ENCODE data around the gene CASP2.
"Not testable (repeated sequence)": the region's sequence is repeated elsewhere in the genome, so short reads cannot be mapped to it uniquely, and the experiment has no call there.

The CASP2 gene

DNA sequence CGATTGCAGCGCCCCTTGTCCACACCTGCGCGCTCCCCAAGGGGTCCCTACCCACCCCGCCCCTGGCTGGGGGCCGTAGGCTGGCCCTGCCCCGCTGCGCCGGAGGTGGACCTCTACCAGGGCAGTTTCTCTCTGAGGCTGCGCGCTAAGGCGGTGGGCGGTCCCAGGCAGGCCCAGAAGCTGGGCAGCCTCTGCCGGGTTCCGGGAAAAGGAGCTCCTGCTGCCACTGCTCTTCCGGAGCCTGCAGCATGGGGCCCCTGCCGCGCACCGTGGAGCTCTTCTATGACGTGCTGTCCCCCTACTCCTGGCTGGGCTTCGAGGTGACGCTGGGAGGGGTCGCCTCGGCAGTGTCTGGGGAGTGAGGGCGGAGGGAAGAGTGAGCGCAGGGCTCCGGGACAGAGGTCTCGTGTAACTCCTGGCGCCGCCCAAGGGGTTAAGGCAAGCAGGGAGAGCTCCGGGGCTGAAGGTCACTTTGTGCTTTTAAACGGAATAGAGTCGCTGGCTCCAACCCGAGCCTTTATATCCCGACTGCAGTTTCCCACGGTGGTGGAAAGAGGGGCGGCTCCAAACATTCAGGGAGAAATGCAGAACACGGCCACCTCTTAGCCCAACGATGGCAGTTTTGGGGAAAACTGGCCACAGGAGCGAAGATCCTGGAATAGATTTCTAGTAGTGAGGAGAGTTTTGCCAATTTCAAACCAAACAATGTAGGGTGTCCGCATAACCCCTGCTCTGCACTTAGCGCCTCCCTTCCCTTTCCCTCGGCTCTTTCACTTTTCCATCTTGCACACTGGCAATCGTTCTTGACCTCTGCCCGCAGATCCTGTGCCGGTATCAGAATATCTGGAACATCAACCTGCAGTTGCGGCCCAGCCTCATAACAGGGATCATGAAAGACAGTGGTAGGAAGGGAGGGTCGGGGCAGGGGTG is 24.6 kb upstream of the CASP2 start, which contains the start of gene GSTK1:
GSTK1 (plus strand) TSS at position 176 of the 930 bp plus-strand sequence; CDS start at position 249, 73 bp downstream.
- DNase-seq: peak; percentile 82 to 99 (median 88)
- intact Hi-C loops (cut with DNase I): no loop called here

DNA sequence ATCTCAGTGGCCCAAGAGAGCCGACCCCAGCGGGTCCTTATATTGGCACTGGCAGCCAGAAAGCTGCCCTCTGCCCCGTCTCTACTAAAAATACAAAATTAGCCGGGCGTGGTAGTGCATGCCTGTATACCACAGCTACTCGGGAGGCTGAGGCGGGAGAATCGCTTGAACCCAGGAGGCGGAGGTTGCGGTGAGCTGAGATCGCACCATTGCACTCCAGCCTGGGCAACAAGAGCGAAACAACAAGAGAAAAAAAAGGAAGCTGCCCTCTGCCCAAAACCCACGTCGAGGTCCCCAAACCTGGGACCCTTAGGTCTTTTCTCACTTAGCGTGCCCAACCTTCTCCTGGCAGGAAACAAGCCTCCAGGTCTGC is 24.0 kb upstream of the CASP2 start:
- DNase-seq; intact Hi-C loops (cut with DNase I): not testable (repeated sequence)

DNA sequence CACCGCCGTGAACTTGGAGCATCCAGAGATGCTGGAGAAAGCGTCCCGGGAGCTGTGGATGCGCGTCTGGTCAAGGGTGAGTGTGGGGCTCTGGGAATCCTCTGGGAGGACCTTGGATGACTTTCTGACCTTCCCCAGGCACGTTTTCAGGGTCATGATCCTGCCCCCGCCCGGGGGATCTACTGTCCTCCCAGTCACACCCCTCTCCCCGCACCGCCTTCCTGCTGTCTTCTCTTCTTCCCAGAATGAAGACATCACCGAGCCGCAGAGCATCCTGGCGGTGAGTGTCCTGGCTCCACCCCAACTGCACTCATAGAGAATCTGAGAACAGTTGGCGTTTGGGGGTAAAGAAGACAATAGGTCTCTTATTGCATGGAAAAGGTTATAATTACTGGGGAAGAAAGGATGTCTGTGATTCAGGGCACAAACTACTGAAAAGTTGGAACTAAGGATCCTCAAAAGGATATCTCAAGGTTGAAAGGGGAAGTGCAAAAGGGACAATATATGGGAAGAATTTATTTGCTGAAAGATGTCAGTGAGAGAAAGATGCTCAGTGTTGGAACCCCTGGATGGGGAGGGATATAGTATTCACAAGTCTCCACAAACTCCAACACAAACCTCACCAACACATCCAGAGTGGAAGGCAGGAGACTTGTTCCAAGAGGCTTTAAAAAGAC is 23.0 kb upstream of the CASP2 start:
- DNase-seq: peak in 1 of 10 donors; percentile 86
- intact Hi-C loops (cut with DNase I): no loop called here

DNA sequence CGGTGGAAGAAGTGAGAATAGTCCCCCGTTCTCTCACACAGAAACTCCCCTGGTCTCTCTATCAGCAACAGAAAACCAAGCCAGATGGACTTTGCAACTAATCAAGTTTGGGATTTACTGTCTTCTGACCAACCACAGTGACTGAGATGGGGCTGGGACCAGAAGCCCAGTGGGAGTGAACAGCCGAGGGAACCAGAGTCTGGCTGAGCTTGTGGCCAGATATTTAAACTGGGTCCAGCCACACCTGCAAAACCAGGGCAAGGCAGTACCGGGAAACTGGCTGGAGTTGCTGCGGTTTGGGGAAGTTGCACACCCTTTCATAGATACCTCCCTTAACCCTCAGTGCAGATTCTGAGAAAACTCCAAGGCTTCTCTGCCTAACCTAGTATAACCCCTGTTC is 18.9 kb upstream of the CASP2 start:
- intact Hi-C loops (cut with DNase I): no loop called here
- DNase-seq: no peak

DNA sequence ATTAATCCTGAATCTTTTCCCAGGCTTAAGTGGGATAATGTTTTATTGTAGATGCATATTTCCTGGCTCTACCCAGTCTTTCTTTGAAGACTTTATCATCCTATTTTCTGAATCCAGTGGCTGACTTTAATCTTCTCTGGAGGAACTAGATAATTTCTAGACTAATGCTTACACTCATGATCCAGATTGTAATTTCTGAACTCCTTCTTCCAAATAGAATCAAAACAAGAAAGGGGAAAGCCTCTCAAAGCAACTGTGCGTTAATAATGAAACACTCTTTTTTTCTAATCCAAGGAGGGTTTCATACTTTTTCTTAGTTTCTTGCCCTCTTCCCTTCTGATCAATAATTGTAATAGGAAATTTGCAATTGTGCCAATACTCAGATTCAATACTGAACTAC is 16.9 kb upstream of the CASP2 start:
- no peak for DNase-seq
- intact Hi-C loops (cut with DNase I): no loop called here

DNA sequence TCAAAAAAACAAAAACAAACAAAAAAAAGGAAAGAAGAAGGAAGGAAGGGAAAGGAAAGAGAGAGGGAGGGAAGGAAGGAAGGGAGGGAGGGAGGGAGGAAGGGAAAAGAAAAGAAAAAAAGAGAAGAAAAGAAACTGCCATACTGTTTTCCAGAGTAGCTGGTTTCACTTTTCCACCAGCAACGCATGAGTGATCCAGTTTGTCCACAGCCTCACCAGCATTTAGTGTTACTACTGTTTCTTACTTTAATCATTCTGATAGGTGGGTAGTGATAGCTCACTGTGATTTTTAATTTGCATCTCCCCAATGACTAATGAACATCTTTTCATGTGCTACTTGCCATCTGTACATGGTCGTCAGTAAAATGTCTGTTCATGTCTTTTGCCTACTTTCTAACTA is 15.3 kb upstream of the CASP2 start:
- no peak for DNase-seq
- intact Hi-C loops (cut with DNase I): no loop called here

DNA sequence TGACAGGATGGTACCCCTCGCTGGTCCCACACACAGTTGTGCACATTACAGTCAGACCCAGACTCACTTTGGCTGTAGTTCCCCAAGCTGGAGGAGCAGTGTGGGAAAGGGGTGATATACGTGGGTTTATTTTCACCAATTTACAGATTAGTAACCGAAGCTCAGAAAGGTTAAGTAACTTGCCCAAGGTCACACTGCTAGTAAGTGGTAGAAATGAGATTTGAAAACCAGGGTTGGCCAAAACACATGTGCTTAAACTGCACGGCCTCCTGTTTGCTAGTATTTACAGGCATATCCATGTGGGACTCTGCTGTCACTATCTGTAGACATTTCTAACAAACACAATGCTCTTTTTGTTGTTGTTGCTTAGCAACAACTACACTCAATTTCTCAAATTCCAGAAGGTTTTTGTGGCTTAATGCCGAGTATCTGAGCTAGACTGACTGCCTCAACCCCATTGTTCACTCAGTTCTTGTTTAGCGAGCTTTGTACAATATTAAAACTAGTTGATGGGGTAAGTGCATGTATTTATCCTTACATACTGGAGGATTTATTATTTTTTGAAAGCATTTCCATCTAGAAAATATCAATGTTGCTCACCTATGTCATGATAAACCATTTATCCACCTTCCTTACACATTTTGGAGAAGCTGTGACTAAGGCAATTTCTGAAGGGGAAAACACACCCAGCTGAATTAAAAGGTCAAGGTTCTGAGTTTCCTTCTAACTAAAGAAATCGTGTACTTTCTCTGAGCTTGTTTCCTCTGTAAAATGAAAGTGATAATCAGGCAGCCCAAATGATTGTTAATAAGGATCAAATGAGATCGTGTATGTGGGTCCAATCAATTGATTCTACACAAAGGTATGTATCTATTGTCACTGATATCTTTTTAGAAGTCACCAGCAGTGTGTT is 8.7 kb upstream of the CASP2 start:
- no peak for DNase-seq

DNA sequence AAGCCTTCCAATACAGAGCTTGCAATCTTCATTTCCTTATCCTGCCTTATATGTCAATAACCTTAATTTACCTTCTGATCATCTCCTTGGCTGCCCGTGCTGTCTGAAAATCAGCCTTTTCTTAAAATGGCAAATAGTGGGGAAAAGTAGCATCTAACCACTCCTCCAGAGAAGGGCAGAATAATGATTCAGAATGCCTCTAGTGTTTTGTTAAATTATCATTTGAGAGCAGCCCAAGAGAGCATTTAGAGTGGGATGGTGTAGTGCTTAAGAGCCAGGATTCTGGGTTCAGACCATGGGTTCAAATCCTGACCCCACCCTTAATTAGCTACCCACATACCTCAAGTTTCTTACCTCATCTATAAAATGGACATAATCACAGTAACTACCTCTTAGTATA is 8.0 kb upstream of the CASP2 start:
- intact Hi-C loops (cut with DNase I): no loop called here
- no peak for DNase-seq

More for the DNA sequence above, 8.7 kb upstream of the CASP2 start:
- intact Hi-C loops (cut with DNase I): no loop called here

DNA sequence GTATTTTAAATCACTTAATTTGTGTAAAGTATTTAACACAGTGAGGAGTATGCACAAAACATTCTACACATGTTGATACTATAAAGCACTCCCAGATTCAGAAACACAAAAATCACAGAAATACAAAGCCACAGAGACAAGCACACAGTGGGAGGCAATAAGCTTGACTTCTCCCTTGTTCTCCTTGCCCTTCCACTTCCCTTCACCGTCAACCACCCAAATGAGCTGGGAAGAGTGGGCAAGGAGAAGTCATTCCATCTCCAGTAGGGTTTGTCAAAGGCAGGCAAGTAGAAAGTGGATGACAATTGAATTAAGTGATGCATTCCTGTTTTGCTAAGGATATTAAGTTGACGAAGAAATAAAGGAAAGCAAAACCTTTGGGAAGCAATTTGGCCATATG is 7.6 kb upstream of the CASP2 start:
- intact Hi-C loops (cut with DNase I): no loop called here
- DNase-seq: no peak

DNA sequence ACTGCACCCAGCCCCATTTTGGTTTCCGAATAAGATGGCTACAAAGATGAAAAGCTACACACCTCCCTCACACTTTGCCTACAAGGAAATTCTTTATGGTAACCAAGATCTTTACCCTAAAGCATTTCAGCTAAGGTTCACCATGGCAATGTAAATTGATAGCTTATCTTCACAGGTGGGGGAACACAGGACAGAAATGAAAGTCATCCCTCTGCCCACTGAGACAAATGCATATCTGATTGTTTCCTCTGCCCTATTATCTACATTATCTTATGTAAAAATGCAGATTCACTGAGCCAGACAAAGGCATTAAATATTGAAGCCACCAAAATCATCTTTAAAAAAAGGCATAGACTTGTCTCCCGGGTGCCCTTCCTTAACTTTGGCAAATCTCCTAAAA is 6.6 kb upstream of the CASP2 start:
- DNase-seq: no peak
- intact Hi-C loops (cut with DNase I): no loop called here

DNA sequence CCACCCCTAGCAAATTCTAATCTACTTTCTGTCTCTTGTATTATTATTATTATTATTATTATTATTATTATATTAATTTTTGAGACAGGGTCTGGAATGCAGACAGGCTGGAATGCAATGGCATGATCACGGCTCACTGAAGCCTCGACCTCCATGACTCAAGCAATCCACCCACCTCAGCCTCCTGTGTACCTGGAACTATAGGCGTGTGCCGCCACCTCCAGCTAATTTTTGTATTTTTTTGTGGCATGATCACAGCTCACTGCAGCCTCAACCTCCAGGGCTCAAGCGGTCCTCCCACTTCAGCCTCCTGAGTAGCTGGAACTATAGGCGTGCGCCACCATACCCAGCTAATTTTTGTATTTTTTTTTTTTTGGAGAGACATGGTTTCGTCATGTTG is 6.0 kb upstream of the CASP2 start:
- DNase-seq: no peak
- intact Hi-C loops (cut with DNase I): no loop called here

DNA sequence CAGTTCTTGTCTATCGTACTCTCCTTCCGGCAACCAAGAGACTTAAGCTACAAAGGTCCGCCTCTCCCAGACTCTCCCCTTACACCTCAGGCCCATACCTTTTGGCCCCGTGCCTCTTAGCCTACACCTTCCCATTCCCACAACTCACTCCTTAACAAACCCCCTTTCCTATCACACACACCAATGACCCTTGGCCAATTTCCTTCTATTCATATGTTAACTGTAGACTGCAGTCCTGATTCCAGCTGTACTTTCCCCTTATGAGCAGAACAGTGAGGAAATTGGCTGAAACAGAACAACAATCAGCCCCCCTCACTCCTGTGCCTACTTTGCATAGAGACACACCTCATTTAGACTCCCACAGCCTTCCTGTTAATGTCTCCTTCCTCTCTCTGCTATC is 4.8 kb upstream of the CASP2 start:
- intact Hi-C loops (cut with DNase I): no loop called here
- no peak for DNase-seq

DNA sequence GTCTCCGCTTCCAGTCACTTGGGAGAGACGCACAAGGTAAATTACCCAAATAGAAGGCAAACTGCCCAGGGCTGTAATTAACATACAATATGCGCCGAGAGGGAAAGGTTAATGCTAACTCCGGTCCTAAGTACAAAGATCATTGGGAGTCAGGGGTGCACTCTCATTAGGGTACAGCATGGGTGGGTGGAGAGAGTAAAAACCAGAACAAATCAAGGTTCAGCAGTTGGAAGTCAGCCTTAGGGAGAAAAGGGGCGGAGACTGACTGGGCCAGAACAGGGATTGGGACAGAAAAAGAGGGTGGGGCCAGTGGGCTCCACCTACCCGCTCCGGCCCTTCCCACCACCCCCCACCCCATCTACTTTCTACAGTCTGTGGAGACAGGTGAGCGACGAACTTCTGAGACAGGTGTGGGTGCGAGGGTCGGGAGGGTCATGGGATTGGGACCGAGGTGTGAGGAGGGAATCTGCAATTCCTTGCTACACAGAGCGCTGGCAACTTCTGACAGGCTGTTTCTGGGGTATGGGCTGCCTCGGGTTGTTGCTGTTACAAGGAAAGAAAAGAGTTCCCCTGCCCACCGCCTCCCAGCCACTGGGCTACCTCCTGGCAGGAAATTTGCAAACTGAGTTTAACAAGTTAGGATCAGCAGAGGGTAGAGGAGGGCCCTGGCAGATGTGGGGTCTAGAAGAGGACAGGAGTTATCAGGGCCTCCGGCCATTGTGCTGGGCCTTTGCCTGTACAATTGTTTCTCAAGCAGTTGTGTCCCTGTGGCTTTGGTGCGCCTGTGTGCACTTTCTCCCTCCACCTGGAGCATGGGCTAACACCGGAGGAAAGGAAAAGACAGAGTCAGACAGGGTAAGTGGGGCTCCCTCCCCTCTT is 3.3 kb upstream of the CASP2 start, which contains the start of gene TMEM139:
TMEM139 (plus strand) TSS at position 368 of the 879 bp plus-strand sequence. CDS start 1,000 bp downstream, outside the sequence.
- DNase-seq: peak in 2 of 10 donors; percentile 29 to 53
- intact Hi-C loops (cut with DNase I): no loop called here

DNA sequence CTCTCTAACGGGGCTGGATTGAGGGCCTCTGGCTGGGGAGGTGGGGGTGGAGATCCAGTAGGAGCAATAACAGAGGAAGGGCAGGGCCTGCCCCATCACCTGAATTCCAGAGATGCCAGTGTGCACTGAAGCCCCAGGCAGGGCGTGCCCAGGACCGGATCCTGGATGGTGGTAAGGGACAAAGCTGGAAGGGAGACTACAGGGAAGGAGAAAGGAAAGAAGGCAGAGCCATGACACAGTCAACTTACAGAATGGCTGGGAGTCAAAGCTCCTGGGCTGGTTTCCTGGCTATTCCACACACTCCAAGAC is 2.7 kb upstream of the CASP2 start:
- intact Hi-C loops (cut with DNase I): no loop called here
- no peak for DNase-seq

DNA sequence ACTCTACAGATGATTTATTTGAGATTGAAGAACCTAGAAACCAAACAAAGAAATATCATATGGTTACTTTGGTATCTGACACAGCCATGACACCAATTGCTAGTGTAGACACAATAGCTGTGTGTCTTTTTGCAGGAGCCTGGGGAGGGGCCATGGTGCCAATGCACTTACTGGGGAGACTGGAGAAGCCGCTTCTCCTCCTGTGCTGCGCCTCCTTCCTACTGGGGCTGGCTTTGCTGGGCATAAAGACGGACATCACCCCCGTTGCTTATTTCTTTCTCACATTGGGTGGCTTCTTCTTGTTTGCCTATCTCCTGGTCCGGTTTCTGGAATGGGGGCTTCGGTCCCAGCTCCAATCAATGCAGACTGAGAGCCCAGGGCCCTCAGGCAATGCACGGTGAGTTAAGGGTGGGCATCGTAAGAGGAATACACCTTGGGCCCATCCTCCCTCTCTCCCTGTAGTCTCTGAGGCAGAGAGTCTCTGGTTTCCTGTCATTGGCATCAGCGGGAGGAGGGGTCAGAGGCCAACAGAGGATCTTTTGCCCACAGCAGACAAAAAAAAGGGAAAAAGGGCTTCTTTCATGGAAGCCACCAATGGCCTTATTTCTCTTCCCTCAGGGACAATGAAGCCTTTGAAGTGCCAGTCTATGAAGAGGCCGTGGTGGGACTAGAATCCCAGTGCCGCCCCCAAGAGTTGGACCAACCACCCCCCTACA is 2.2 kb upstream of the CASP2 start:
- DNase-seq: peak in 5 of 10 donors; percentile 17 to 92 (median 49)
- intact Hi-C loops (cut with DNase I): no loop called here

DNA sequence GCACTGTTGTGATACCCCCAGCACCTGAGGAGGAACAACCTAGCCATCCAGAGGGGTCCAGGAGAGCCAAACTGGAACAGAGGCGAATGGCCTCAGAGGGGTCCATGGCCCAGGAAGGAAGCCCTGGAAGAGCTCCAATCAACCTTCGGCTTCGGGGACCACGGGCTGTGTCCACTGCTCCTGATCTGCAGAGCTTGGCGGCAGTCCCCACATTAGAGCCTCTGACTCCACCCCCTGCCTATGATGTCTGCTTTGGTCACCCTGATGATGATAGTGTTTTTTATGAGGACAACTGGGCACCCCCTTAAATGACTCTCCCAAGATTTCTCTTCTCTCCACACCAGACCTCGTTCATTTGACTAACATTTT is 1.6 kb upstream of the CASP2 start:
- peak in 5 of 10 donors; percentile 17 to 90 (median 47) for DNase-seq
- intact Hi-C loops (cut with DNase I): no loop called here

DNA sequence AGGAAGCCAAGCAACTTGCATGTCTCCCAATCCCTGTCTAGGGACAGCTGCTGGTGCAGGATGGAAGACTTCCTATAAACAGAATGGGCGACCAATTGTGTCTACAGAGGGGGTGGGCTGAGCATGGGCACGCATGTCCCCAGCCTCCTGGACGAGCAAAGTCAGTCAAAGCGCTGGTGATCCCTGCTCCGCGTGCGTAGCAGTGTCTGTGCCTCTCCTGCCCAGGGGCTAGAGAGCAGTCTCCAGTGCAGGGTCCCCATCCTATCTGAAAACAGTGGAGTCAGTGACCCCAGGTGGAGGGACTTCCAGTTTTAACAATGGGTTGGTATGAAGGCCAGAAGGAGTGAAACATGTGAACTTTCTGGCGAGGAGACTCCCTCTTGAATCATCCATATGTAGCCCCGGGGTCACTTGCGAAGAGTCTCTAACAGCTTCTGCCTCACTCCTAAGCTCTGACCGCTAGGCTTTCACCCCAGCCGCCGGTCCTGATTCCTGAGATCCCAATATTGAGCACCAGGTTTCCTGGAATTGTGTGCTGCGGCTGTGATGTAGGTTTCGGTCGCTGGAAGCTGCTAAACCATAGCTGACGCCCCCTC is 714 bp upstream of the CASP2 start:
- intact Hi-C loops (cut with DNase I): no loop called here
- no peak for DNase-seq

DNA sequence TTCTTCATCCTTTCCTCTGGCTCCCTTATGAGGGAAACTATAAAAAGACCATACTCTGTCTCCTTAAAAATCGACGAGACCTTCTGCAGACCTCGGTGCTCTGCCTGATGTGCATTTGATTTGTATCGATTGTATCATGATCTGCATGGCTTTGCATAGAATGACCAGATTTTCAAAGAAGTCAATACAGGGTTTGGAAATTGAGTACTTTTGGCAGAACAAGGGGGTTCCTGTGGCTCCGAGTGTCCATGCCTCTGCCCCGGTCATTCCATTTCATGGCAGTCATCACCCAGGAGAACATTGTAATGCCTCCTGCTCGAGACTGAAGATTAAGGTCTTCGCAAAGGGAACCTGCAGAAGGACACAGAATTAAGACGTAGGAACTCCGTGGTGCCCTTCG is 685 bp downstream of the CASP2 start:
- no peak for DNase-seq
- intact Hi-C loops (cut with DNase I): loop anchor here (2.0 kb wide), 1 partner anchor 90 kb away; no protein-coding TSS in a partner anchor

DNA sequence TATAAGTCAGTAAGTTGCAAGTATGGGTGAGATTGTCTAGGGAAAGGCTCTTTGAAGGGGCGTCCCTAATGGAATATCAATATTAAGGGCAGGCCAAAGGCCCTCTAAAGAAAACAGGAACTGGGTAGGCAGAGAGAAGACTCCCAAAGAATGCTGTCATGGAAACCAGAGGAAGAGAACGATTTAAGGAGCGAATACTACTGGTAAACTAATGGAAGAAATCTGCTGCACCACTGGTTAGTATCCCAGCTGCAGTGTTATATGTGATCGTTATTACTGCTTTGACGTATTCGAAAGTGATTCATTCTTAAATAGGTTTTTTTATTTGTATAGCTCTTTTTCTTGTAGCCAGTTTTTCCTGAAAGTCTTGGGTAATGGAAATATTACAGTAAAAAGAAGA is 1.3 kb downstream of the CASP2 start:
- intact Hi-C loops (cut with DNase I): loop anchor here (2.0 kb wide), 1 partner anchor 89 kb away; no protein-coding TSS in a partner anchor
- DNase-seq: no peak

Measured in posterior cingulate gyrus (tissue), 11 donors.